GM21786 (cell line): ENCODE results near the gene PRDM15.

Experiments
- ATAC-seq: cut with Tn5 transposase; IDR thresholded peaks from one replicate; pipeline ENCODE4 v1.9.1; 2021; ENCODE audit not compliant: unreplicated experiment

Gene PRDM15

DNA sequence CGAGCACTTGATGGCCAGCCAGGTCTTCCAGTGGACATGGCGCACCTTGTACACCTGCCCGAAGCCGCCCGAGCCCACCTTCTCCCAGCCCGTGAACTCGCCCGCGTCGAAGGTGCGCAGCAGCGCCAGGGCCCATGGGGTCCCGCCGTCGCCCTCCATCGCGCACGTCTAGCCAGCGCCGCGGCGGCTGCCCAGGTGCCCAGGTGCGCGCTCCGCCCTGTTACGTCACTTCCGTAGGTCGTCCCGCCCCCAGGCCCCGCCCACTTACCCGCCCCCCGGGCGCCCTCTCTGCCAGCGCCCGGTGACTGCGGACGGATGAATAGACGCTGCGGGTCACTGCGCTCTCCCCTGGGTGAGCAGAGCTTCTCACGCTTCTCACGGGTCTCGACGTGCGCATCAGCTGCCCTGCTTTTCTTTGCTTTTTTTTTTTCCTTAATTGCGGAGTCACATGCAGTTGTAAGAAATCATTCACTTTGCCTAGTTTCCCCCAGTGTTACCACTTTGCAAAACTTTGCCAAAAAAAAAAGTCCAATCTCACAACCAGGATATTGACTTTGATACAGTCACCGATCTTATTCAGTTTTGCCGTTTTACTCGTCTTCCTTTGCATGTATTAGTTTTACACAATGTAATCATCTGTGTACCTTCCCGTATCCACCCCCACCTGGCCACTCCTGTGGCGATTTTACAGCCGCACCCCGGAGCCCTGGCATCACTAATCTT, 112.1 kb downstream of the PRDM15 start, which contains the start of gene RIPK4:
RIPK4 (minus strand) TSS at position 170 of the 723 bp plus-strand sequence; CDS start at position 159, 11 bp downstream.
- no peak for ATAC-seq

DNA sequence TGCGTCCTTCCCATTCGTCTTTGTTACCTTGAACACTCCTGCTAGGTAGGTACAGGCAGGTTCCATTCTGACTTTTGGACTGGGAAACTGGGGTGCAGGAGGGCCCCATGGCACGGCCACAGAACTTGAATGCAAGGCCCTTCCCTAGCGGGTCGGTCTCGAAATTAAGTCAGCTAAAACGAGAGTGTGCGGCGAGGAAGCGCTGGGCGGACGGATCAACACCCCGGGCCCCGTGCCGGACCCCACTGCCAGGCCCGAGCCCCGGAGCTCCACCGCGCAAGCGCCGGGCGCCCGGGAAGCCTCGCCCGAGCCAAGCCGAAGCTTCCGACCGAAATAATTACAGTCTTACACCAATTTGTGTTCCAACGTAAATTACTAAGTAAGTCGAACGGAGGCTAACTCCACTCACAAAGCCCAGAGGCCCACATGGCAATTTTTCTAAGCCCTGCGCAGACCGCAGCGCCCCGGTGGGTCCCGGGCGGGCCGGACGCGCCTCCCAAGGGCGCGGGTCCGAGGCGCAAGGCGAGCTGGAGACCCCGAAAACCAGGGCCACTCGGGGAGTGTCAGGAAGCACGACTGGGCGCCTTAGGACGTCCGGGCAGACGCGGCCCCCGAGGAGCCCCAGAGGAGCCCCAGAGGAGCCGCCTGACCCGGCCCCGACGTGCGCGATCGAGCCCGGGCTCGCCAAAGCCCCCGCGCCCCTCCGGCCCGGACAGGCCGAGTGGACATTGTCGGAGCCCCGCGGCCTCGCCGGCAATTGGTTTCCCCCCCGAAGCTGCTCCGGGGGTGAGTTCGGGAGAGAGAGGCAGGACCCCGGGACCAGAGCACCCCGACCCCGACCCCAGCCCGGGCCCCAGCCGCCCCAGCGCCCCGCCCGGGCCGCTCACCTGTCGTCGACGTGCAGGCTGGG, 112.9 kb downstream of the PRDM15 start:
- ATAC-seq, result no peak

- ATAC-seq, result no peak
Measured at GRCh38 chr21:41765420-41765821, 113.7 kb downstream of the PRDM15 start.

DNA sequence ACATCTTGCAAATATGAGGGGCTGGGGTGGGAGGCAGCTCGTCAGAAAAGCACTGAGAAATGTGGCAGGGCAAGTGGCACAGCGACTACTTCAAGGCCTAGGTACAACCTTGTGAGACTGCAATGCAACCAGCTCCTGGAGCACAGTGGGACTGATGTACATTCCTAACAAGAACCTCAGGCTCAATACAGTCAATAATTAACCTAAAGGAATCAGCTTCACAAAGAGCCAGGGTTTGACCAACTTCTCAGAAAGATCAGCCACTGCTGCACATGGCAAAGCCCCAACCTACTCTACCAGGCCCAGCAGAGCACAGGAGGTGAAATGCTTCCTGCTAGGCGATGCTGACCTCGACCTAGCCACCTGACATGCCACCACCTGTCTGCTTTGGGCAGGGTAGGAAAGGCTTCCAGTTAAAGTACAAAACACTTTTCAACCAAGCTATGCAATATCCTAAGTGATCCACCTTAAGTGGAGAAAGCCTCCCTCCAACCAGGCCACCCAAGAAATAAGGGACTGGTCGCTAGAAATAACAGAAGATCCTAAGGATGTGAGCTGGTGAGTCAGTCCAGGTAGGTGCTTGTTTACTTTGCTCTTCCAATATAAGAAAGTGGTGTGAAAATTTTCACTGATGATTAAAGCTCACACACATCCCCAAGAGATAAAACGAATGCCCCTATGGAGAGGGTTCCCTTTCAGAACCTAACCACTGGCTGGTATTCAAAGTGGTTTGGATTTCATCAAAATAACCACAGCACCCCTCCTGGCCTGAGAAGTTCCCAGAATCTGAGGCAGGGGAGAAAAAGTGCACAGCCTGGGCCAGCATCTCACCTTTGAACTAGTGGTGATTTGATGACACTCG, 114.4 kb downstream of the PRDM15 start:
- ATAC-seq, result no peak

- ATAC-seq, result no peak
Measured at GRCh38 chr21:41763996-41764395, 115.1 kb downstream of the PRDM15 start.

- ATAC-seq, result no peak
Measured at GRCh38 chr21:41763398-41763931, 115.7 kb downstream of the PRDM15 start.

- ATAC-seq, result no peak
Measured at GRCh38 chr21:41762753-41763152, 116.4 kb downstream of the PRDM15 start.

DNA sequence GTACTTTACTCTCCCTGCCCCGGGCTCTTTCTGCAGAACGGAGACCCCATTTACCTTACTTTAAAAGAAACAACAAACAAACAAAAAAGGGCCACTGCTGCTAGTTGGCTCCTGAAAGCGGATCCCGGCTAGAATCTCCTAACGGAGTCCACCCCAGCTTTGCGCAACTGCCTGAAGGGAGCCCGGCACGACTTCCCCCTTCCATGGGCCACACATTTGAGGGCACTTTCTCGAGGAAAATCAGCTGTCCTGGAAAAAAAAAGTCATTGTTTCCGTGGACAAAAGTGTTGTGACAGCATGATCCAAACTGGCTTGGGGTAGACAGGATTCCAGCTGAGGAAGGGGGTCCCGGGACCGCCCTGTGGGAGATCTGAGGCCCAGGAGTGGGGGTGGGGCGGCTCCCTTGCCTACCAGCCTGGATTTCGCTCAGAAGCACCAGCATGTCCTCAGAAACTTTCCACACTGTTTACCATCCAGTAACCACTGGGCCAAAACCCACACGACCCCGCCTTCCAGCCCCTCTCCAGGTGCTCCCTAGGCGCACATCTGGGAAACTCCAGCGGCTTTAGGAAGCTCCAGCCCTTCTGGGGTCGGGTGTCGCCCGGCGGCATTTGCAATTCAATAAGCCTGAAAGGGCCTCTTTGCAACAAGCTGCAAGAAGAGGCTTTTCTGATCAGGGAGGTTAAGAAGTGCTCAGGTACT, 117.1 kb downstream of the PRDM15 start:
- no peak for ATAC-seq

- no peak for ATAC-seq
Measured at GRCh38 chr21:41761211-41761933, 117.8 kb downstream of the PRDM15 start.

GRCh38 chr21:41760411-41760810, 118.7 kb downstream of the PRDM15 start:
- ATAC-seq, result no peak

DNA sequence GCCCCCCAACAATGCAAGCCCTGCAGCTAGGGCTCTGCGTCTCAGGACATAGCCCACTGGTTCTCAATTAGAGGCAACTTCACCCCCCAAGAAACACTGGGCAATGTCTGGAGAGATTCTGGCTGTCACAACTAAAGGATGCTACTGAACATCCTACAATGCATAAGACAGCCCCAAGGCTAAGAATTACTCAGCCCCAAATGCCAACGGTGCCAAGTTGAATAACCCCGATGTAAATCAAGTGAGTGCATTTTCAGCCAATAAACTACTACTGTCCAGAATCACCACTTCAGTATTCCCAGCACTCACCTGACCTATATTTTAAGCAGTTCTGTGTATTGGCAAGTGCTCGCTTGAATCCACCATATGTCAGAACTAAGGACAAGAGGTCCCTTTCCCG, 119.2 kb downstream of the PRDM15 start:
- no peak for ATAC-seq

GRCh38 chr21:41759214-41759840, 119.8 kb downstream of the PRDM15 start:
- ATAC-seq, result no peak

- no peak for ATAC-seq
Measured at GRCh38 chr21:41758550-41758949, 120.6 kb downstream of the PRDM15 start.

DNA sequence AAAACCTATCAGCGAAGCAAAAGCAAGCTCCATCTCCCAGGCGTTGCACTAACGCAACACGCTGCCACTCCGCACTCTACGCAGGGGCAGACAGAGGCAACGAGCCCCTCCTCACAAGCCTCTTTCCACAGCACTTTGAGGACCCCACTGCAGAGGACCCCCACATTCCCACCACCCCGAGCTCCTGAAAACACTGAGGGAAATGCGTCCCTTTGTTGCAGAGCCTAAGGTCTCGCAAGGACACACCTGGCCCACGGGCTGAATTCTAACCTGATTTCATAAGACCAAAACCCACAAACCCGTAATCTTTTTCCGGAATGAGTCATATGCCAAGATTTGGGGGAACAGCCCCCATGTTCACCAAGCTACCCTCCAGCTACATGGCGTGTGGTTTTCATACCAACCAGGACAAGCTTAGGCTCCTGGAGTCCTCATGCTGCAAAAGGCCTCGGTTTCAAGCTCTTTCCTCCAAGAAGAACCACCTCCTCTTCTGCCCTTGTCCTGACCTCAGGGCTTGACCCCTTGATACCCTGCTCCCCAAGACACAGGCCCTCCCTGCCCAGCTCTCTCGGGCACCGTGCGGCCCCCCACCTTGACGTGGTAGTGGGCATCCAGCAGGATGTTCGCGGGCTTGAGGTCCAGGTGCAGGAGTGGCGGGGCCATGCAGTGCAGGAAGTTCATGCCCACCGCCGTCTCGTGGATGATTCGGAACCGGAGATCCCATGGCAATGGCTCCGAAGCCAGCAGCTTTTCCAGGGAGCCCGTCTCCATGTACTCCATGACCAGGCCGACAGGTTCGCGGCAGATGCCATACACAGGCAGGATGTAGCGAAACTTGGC, 123.0 kb downstream of the PRDM15 start:
- no peak for ATAC-seq

GRCh38 chr21:41755258-41755933, 123.7 kb downstream of the PRDM15 start:
- ATAC-seq, result no peak

- ATAC-seq, result no peak
Measured at GRCh38 chr21:41754479-41754891, 124.7 kb downstream of the PRDM15 start.

GRCh38 chr21:41753006-41753898, 125.9 kb downstream of the PRDM15 start:
- no peak for ATAC-seq
